WTC11 (cell line): ENCODE results near the gene ZNF574. TPM values are rescaled to one million over a fixed set of nuclear protein-coding genes. Genes with fewer than 3 reads are reported as not detected.

ENCODE experiments used
- ATAC-seq: fragments of 200-7000 bp; cut with Tn5 transposase; 2 replicates; pipeline ENCODE4 v1.10.0; 2021; ENCODE audit warnings: mild to moderate bottlenecking, moderate library complexity
- CTCF ChIA-PET: fragments of 300-600 bp; sonication (Branson Sonifier 250); formaldehyde crosslinking; loops from one replicate; lab custom pipeline; 2021; ENCODE audit warnings: antibody characterized with exemption; lab: Charles Lee
- POLR2A ChIA-PET: fragments of 350-600 bp; sonication (Branson Sonifier 250); formaldehyde crosslinking; loops from one replicate; lab custom pipeline; 2021; ENCODE audit warnings: antibody characterized with exemption; lab: Charles Lee
- DNase-seq: peaks from one replicate; pipeline ENCODE4 v3.0.0; 2021; ENCODE audit warnings: low spot score
- H3K27ac Mint-ChIP-seq: 2 replicates; pipeline ENCODE4 v1.8.0; 2021; ENCODE audit warnings: mixed read lengths
- H3K27me3 Mint-ChIP-seq: 2 replicates; pipeline ENCODE4 v1.8.0; 2021; ENCODE audit warnings: low read depth, mild to moderate bottlenecking, moderate library complexity, mixed read lengths
- H3K36me3 Mint-ChIP-seq: 2 replicates; pipeline ENCODE4 v1.8.0; 2021; ENCODE audit warnings: mixed read lengths
- H3K4me1 Mint-ChIP-seq: 2 replicates; pipeline ENCODE4 v1.8.0; 2022; ENCODE audit warnings: mixed read lengths
- H3K4me3 Mint-ChIP-seq: 2 replicates; pipeline ENCODE4 v1.8.0; 2021; ENCODE audit warnings: mild to moderate bottlenecking, moderate library complexity, mixed read lengths
- H3K9me3 Mint-ChIP-seq: 2 replicates; pipeline ENCODE4 v1.8.0; 2021; ENCODE audit warnings: mixed read lengths
- CREB1 ChIP-seq: sonication (generic); formaldehyde crosslinking; IDR thresholded peaks from 2 replicates; pipeline ENCODE4 v1.8.0; 2023; ENCODE audit warnings: mild to moderate bottlenecking, missing genetic modification reagents
- ESRRA ChIP-seq: sonication (generic); formaldehyde crosslinking; IDR thresholded peaks from 2 replicates; pipeline ENCODE4 v1.8.1; 2022; ENCODE audit warnings: mild to moderate bottlenecking, missing genetic modification reagents, borderline replicate concordance
- FOXJ3 ChIP-seq: sonication (generic); formaldehyde crosslinking; IDR thresholded peaks from 2 replicates; pipeline ENCODE4 v1.9.0; 2021; ENCODE audit warnings: missing genetic modification reagents, mild to moderate bottlenecking, borderline replicate concordance
- GRHL2 ChIP-seq: fragments of 250-450 bp; sonication (Bioruptor Pico); IDR thresholded peaks from 2 replicates; pipeline ENCODE4 v1.8.0; 2022; ENCODE audit warnings: mild to moderate bottlenecking, moderate library complexity; ENCODE audit not compliant: insufficient replicate concordance, severe bottlenecking
- JAZF1 ChIP-seq: fragments of 250-450 bp; sonication (Bioruptor Pico); IDR thresholded peaks from 2 replicates; pipeline ENCODE4 v1.9.0; 2021; ENCODE audit warnings: moderate library complexity, mild to moderate bottlenecking, inconsistent platforms
- MXD4 ChIP-seq: fragments of 250-450 bp; sonication (Bioruptor Pico); IDR thresholded peaks from 2 replicates; pipeline ENCODE4 v1.8.0; 2021; ENCODE audit warnings: mild to moderate bottlenecking, moderate library complexity, borderline replicate concordance
- NR2C2 ChIP-seq: sonication (generic); formaldehyde crosslinking; IDR thresholded peaks from 2 replicates; pipeline ENCODE4 v1.8.0; 2022; ENCODE audit warnings: mild to moderate bottlenecking, missing genetic modification reagents
- PRRX2 ChIP-seq: fragments of 250-450 bp; sonication (Bioruptor Pico); IDR thresholded peaks from 2 replicates; pipeline ENCODE4 v1.8.0; 2021; ENCODE audit warnings: mild to moderate bottlenecking
- SMAD3 ChIP-seq: sonication (generic); formaldehyde crosslinking; IDR thresholded peaks from 2 replicates; pipeline ENCODE4 v1.8.0; 2022; ENCODE audit warnings: missing genetic modification reagents, mild to moderate bottlenecking, borderline replicate concordance
- ZBTB21 ChIP-seq: sonication (generic); formaldehyde crosslinking; IDR thresholded peaks from 2 replicates; pipeline ENCODE4 v1.8.1; 2023; ENCODE audit warnings: mild to moderate bottlenecking, missing genetic modification reagents, borderline replicate concordance
- ZNF317 ChIP-seq: sonication (generic); formaldehyde crosslinking; IDR thresholded peaks from 2 replicates; pipeline ENCODE4 v1.8.1; 2023; ENCODE audit warnings: low read depth, mild to moderate bottlenecking, moderate library complexity, missing genetic modification reagents, borderline replicate concordance
- ZNF423 ChIP-seq: fragments of 250-450 bp; sonication (Bioruptor Pico); IDR thresholded peaks from 2 replicates; pipeline ENCODE4 v2.1.2; 2022; ENCODE audit warnings: mild to moderate bottlenecking, moderate library complexity
- ZNF671 ChIP-seq: fragments of 250-450 bp; sonication (Bioruptor Pico); IDR thresholded peaks from 2 replicates; pipeline ENCODE4 v1.8.0; 2021; ENCODE audit warnings: mild to moderate bottlenecking
- total RNA-seq: library from RNA; stranded (reverse); gene quantifications from 3 replicates; pipeline ENCODE4 v1.2.3, GENCODE V29; 2021
- TF ChIP-seq, protein P1 (sequence below): fragments of 250-450 bp; sonication (Bioruptor Pico); IDR thresholded peaks from 2 replicates; pipeline ENCODE4 v1.9.0; 2021; ENCODE audit warnings: mild to moderate bottlenecking
- TF ChIP-seq, protein P2 (sequence below): sonication (generic); formaldehyde crosslinking; IDR thresholded peaks from 2 replicates; pipeline ENCODE4 v1.8.1; 2023; ENCODE audit warnings: mild to moderate bottlenecking, missing genetic modification reagents, moderate library complexity
- TF ChIP-seq, protein P3 (sequence below): sonication (generic); formaldehyde crosslinking; conservative IDR thresholded peaks from 2 replicates; pipeline ENCODE4 v1.8.1; 2022; ENCODE audit warnings: mild to moderate bottlenecking, missing genetic modification reagents
- TF ChIP-seq, protein P4 (sequence below): sonication (generic); formaldehyde crosslinking; conservative IDR thresholded peaks from 2 replicates; pipeline ENCODE4 v1.8.1; 2023; ENCODE audit warnings: mild to moderate bottlenecking, low read depth, missing genetic modification reagents, moderate library complexity
- TF ChIP-seq, protein P5 (sequence below): fragments of 250-450 bp; sonication (Bioruptor Pico); IDR thresholded peaks from 2 replicates; pipeline ENCODE4 v1.9.0; 2021; ENCODE audit warnings: mild to moderate bottlenecking, borderline replicate concordance
- TF ChIP-seq, protein P6 (sequence below): fragments of 200-600 bp; IDR thresholded peaks from 2 replicates; pipeline ENCODE4 v1.8.0; 2022; ENCODE audit warnings: antibody characterized with exemption
- TF ChIP-seq, protein P7 (sequence below): fragments of 250-450 bp; sonication (Bioruptor Pico); IDR thresholded peaks from 2 replicates; pipeline ENCODE4 v2.1.2; 2022; ENCODE audit warnings: mild to moderate bottlenecking, moderate library complexity

Gene ZNF574
- total RNA-seq, 1 experiment from 2014 or later: 30.6 TPM

DNA sequence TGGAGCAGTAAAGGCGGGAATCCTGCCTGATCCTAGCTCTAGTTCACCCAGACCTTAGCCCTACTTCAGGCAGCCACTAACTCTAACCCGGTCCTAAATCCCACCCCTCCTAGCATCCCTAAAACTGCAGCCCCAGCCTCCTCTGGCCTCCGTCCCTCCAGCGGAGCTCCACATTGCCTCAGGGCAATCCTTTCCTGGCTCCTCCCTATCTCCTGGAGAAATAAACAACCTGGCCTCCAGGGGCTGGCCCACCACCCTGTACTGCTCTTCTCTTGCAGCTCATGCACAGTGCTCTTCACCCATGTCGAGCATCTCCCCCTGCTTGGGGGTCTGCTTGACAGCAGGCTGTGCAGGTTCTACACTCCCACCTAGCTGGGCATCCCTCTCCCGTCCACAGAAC, 49.6 kb downstream of the ZNF574 start:
- no peak overlapping the region for H3K27ac Mint-ChIP-seq
- H3K4me1 Mint-ChIP-seq: peaks cover 12% of the 10 kb centered on the region
- DNase-seq (no peak), ATAC-seq (peak; percentile 51)
- no peak overlapping the region for H3K4me3 Mint-ChIP-seq
- H3K36me3 Mint-ChIP-seq: peaks cover 3% of the 10 kb centered on the region; the same call in 1 of the 2 replicates
- H3K9me3 Mint-ChIP-seq: peaks cover 4% of the 10 kb centered on the region
- POLR2A ChIA-PET: no interaction called here
- 0 out of 2 replicates have a peak, but pooled peaks cover 4% of the 10 kb centered on the region for H3K27me3 Mint-ChIP-seq
- TF ChIP-seq CREB1 (no peak), SMAD3 (CRISPR knock-in tag) (no peak), PRRX2 (no peak), NR2C2 (no peak), GRHL2 (CRISPR knock-in tag) (no peak), FOXJ3 (CRISPR knock-in tag) (no peak), MXD4 (CRISPR knock-in tag) (no peak), JAZF1 (no peak), ZNF671 (CRISPR knock-in tag) (no peak), ZBTB21 (CRISPR knock-in tag) (no peak), ZNF423 (CRISPR knock-in tag) (no peak), ZNF317 (CRISPR knock-in tag) (no peak), ESRRA (no peak)
- TF ChIP-seq, protein P1, sequence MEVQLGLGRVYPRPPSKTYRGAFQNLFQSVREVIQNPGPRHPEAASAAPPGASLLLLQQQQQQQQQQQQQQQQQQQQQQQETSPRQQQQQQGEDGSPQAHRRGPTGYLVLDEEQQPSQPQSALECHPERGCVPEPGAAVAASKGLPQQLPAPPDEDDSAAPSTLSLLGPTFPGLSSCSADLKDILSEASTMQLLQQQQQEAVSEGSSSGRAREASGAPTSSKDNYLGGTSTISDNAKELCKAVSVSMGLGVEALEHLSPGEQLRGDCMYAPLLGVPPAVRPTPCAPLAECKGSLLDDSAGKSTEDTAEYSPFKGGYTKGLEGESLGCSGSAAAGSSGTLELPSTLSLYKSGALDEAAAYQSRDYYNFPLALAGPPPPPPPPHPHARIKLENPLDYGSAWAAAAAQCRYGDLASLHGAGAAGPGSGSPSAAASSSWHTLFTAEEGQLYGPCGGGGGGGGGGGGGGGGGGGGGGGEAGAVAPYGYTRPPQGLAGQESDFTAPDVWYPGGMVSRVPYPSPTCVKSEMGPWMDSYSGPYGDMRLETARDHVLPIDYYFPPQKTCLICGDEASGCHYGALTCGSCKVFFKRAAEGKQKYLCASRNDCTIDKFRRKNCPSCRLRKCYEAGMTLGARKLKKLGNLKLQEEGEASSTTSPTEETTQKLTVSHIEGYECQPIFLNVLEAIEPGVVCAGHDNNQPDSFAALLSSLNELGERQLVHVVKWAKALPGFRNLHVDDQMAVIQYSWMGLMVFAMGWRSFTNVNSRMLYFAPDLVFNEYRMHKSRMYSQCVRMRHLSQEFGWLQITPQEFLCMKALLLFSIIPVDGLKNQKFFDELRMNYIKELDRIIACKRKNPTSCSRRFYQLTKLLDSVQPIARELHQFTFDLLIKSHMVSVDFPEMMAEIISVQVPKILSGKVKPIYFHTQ (CRISPR knock-in tag): no peak
- TF ChIP-seq, protein P2, sequence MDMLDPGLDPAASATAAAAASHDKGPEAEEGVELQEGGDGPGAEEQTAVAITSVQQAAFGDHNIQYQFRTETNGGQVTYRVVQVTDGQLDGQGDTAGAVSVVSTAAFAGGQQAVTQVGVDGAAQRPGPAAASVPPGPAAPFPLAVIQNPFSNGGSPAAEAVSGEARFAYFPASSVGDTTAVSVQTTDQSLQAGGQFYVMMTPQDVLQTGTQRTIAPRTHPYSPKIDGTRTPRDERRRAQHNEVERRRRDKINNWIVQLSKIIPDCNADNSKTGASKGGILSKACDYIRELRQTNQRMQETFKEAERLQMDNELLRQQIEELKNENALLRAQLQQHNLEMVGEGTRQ (CRISPR knock-in tag): no peak
- TF ChIP-seq, protein P3, sequence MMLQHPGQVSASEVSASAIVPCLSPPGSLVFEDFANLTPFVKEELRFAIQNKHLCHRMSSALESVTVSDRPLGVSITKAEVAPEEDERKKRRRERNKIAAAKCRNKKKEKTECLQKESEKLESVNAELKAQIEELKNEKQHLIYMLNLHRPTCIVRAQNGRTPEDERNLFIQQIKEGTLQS (CRISPR knock-in tag): no peak
- TF ChIP-seq, protein P4, sequence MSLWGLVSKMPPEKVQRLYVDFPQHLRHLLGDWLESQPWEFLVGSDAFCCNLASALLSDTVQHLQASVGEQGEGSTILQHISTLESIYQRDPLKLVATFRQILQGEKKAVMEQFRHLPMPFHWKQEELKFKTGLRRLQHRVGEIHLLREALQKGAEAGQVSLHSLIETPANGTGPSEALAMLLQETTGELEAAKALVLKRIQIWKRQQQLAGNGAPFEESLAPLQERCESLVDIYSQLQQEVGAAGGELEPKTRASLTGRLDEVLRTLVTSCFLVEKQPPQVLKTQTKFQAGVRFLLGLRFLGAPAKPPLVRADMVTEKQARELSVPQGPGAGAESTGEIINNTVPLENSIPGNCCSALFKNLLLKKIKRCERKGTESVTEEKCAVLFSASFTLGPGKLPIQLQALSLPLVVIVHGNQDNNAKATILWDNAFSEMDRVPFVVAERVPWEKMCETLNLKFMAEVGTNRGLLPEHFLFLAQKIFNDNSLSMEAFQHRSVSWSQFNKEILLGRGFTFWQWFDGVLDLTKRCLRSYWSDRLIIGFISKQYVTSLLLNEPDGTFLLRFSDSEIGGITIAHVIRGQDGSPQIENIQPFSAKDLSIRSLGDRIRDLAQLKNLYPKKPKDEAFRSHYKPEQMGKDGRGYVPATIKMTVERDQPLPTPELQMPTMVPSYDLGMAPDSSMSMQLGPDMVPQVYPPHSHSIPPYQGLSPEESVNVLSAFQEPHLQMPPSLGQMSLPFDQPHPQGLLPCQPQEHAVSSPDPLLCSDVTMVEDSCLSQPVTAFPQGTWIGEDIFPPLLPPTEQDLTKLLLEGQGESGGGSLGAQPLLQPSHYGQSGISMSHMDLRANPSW (CRISPR knock-in tag): no peak
- TF ChIP-seq, protein P5, sequence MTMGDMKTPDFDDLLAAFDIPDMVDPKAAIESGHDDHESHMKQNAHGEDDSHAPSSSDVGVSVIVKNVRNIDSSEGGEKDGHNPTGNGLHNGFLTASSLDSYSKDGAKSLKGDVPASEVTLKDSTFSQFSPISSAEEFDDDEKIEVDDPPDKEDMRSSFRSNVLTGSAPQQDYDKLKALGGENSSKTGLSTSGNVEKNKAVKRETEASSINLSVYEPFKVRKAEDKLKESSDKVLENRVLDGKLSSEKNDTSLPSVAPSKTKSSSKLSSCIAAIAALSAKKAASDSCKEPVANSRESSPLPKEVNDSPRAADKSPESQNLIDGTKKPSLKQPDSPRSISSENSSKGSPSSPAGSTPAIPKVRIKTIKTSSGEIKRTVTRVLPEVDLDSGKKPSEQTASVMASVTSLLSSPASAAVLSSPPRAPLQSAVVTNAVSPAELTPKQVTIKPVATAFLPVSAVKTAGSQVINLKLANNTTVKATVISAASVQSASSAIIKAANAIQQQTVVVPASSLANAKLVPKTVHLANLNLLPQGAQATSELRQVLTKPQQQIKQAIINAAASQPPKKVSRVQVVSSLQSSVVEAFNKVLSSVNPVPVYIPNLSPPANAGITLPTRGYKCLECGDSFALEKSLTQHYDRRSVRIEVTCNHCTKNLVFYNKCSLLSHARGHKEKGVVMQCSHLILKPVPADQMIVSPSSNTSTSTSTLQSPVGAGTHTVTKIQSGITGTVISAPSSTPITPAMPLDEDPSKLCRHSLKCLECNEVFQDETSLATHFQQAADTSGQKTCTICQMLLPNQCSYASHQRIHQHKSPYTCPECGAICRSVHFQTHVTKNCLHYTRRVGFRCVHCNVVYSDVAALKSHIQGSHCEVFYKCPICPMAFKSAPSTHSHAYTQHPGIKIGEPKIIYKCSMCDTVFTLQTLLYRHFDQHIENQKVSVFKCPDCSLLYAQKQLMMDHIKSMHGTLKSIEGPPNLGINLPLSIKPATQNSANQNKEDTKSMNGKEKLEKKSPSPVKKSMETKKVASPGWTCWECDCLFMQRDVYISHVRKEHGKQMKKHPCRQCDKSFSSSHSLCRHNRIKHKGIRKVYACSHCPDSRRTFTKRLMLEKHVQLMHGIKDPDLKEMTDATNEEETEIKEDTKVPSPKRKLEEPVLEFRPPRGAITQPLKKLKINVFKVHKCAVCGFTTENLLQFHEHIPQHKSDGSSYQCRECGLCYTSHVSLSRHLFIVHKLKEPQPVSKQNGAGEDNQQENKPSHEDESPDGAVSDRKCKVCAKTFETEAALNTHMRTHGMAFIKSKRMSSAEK: no peak
- TF ChIP-seq, protein P6, sequence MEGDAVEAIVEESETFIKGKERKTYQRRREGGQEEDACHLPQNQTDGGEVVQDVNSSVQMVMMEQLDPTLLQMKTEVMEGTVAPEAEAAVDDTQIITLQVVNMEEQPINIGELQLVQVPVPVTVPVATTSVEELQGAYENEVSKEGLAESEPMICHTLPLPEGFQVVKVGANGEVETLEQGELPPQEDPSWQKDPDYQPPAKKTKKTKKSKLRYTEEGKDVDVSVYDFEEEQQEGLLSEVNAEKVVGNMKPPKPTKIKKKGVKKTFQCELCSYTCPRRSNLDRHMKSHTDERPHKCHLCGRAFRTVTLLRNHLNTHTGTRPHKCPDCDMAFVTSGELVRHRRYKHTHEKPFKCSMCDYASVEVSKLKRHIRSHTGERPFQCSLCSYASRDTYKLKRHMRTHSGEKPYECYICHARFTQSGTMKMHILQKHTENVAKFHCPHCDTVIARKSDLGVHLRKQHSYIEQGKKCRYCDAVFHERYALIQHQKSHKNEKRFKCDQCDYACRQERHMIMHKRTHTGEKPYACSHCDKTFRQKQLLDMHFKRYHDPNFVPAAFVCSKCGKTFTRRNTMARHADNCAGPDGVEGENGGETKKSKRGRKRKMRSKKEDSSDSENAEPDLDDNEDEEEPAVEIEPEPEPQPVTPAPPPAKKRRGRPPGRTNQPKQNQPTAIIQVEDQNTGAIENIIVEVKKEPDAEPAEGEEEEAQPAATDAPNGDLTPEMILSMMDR: no peak
- TF ChIP-seq, protein P7, sequence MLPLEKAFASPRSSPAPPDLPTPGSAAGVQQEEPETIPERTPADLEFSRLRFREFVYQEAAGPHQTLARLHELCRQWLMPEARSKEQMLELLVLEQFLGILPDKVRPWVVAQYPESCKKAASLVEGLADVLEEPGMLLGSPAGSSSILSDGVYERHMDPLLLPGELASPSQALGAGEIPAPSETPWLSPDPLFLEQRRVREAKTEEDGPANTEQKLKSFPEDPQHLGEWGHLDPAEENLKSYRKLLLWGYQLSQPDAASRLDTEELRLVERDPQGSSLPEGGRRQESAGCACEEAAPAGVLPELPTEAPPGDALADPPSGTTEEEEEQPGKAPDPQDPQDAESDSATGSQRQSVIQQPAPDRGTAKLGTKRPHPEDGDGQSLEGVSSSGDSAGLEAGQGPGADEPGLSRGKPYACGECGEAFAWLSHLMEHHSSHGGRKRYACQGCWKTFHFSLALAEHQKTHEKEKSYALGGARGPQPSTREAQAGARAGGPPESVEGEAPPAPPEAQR: no peak
- CTCF ChIA-PET: interaction anchor here (0.5 to 3.6 kb wide), 11 partner anchors 8 to 183 kb away, joined by 3 to 34 read pairs (median 5); partner anchors contain the start of gene GSK3A
